Stimulated activated naive CD8-positive, alpha-beta T cell treated with anti-CD3 and anti-CD28 coated beads, Interleukin-15, Interleukin-2, amounts not matched to agents 100 ng/mL and 50 ng/mL, for 24 hours (primary cell): ENCODE data around the gene NFE2L2.
A peak's percentile ranks its signal among the peaks of the same experiment; 100 is the strongest.
"Not testable (repeated sequence)": the region's sequence is repeated elsewhere in the genome, so short reads cannot be mapped to it uniquely, and the experiment has no call there.

Experiments
- H3K27ac Mint-ChIP-seq: one replicate; pipeline ENCODE4 v1.8.0; 2021; ENCODE audit warnings: mild to moderate bottlenecking, mixed read lengths
- H3K27me3 Mint-ChIP-seq: one replicate; pipeline ENCODE4 v1.8.0; 2021; ENCODE audit warnings: mixed read lengths
- H3K36me3 Mint-ChIP-seq: one replicate; pipeline ENCODE4 v1.8.0; 2021; ENCODE audit warnings: low read depth, mixed read lengths
- H3K4me1 Mint-ChIP-seq: one replicate; pipeline ENCODE4 v1.8.0; 2021; ENCODE audit warnings: low read depth, mixed read lengths
- H3K4me3 Mint-ChIP-seq: one replicate; pipeline ENCODE4 v1.8.0; 2021; ENCODE audit warnings: mild to moderate bottlenecking, mixed read lengths
- H3K9me3 Mint-ChIP-seq: one replicate; pipeline ENCODE4 v1.8.0; 2021; ENCODE audit warnings: mixed read lengths

NFE2L2 gene

DNA sequence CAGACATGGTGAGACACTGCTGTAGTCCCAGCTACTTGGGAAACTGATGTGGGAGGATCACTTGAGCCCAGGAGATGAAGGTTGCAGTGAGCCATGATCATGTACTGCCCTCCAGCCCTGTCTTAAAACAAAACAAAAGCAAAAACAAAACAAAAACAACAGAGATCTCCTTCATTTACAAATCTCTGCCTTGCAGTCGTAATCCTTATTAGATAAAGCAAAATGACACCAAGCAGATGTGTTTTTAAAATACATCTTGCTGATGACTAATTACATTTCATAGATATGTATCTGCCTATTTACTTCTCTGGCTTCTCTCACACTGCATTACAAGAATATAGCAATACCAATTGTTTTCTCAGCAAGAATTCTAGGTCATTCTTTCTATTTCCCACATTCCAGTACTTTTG lies 22.8 kb downstream of the NFE2L2 start:
- H3K9me3 Mint-ChIP-seq, result no peaks in the 10 kb centered on the region
- H3K4me1 Mint-ChIP-seq, result peaks cover 91% of the 10 kb centered on the region
- H3K4me3 Mint-ChIP-seq, result no peak overlapping the region
- H3K27ac Mint-ChIP-seq, result peak overlapping the region; percentile 39
- H3K36me3 Mint-ChIP-seq, result peaks cover 41% of the 10 kb centered on the region
- H3K27me3 Mint-ChIP-seq, result no peaks in the 10 kb centered on the region

DNA sequence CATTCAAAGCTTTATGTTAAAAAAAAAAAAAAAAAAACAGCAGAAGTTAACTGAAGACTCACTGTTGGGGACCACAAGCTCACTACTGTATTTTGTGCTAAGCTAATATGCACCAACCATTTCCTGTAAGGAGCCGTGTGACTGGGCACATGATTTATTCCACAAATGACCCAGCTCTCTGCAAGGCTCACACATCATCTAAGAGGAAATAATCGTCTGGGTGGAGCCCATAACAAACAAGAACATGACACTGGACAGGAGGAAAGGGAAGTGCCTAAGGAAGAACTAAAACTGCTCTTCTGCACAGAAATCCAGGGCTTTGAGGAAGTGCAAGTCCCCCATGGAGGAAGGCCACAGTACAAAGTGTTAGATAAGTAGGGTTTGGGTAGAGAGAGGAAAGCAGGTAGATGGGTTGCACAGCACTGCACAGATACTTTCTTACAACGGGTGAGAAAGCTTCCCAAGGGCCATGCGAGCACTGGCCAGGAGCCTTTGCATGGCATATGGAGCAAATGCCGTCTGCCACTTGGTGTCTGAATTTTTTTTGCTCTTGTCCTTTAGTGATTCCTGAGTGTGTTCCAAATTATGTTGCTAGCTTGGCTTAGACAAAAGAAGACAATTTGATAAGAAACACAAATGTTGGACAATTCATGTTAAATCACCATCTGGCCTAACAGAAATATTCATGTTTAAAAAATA lies 24.4 kb downstream of the NFE2L2 start:
- no peaks in the 10 kb centered on the region for H3K27me3 Mint-ChIP-seq
- H3K4me3 Mint-ChIP-seq, result peak overlapping the region; percentile 17
- H3K9me3 Mint-ChIP-seq, result no peaks in the 10 kb centered on the region
- H3K27ac Mint-ChIP-seq, result peak overlapping the region; percentile 87
- peaks cover 85% of the 10 kb centered on the region for H3K4me1 Mint-ChIP-seq
- peaks cover 43% of the 10 kb centered on the region for H3K36me3 Mint-ChIP-seq

DNA sequence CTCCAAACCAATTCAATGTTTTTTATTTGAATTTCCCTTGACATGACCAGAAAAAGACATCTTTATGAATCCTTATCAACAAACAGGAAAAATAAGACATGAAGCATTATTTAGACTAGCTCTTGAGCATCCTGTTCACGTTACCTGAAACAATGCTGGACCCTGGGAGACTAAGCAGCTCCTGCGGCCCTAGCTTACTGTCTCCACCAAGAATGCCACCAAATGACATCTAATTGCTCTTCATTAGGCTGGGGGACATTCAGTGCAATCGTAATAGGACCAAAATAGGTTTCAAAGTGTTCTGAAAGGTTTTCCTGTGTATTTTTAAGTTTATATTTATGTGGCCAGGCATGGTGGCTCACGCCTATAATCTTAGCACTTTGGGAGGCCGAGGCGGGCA lies 25.5 kb downstream of the NFE2L2 start:
- Mint-ChIP-seq H3K9me3 (no peaks in the 10 kb centered on the region), H3K4me1 (peaks cover 82% of the 10 kb centered on the region), H3K4me3 (no peak overlapping the region), H3K36me3 (peaks cover 44% of the 10 kb centered on the region), H3K27ac (peak overlapping the region; percentile 51), H3K27me3 (no peaks in the 10 kb centered on the region)

DNA sequence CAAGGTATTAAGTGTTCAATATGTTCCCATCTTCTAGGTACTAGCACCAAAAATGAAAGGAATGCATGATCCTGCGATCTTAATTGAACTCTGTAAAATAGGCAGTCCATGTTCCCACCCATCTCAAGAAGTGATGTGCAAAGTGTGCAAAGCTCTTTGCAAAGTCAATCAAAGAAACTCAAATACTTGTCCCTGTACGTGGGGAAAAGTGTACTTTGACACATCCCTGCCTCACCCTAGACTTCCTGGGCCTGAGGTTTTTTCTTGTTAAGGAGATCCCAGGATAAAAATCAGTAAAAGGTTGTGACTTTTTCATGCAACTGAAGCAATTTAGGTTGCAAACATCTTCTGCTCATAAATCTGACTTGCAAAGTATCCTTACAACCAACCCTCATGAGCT lies 26.6 kb downstream of the NFE2L2 start:
- Mint-ChIP-seq H3K27me3 (no peaks in the 10 kb centered on the region), H3K27ac (peak overlapping the region; percentile 26), H3K4me1 (peaks cover 76% of the 10 kb centered on the region), H3K36me3 (peaks cover 53% of the 10 kb centered on the region), H3K9me3 (no peaks in the 10 kb centered on the region), H3K4me3 (no peak overlapping the region)

DNA sequence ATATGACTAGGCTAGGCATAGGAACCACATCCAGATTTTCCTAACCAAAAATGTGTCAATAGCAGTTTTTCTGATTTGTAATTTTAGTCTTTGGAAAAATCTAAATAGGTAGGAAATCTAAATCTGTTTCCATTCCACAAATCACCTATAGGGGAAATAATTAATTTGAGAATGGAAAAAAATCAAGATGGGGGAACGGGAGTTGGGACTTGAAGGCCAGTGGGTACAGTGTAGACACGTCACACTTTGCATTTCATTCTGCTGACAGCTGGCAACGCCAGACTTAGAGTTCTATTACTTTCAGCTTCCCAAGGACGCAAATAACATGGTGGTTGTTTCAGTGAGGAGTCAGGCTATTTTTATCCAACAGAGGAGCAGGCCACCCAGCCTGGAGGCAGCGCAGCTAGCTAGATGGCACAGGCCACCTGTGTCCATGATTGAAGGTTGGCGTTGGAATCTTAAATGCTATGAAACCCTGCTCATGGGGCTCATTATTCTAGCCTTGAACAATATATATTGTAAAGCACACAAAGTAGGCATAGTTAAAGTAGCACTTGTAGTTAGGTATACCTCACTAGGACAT lies 28.6 kb downstream of the NFE2L2 start:
- Mint-ChIP-seq H3K9me3 (no peaks in the 10 kb centered on the region), H3K36me3 (peaks cover 68% of the 10 kb centered on the region), H3K4me3 (no peak overlapping the region), H3K27me3 (no peaks in the 10 kb centered on the region), H3K4me1 (peaks cover 67% of the 10 kb centered on the region), H3K27ac (peak overlapping the region; percentile 41)

DNA sequence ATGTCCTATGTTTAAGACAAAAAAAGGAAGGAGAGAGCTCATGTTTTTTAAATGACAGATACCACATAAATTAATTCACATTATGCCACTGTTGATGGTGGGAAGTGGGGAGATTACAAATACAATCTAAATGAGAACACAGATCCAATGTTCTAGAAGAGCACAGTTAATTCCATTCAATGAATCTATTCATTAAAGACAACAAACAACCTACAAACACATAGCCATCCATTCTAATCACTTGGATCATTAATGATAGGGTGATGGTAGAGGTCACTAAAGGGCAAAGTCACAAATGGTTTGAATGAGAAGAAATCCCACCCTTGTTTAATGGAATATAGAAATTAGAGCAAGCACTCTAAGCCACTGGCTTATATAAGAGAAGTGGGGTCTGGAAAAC lies 30.3 kb downstream of the NFE2L2 start:
- Mint-ChIP-seq H3K27me3 (no peaks in the 10 kb centered on the region), H3K9me3 (no peaks in the 10 kb centered on the region), H3K36me3 (peaks cover 72% of the 10 kb centered on the region), H3K4me1 (peaks cover 64% of the 10 kb centered on the region), H3K27ac (peak overlapping the region; percentile 49), H3K4me3 (no peak overlapping the region)

DNA sequence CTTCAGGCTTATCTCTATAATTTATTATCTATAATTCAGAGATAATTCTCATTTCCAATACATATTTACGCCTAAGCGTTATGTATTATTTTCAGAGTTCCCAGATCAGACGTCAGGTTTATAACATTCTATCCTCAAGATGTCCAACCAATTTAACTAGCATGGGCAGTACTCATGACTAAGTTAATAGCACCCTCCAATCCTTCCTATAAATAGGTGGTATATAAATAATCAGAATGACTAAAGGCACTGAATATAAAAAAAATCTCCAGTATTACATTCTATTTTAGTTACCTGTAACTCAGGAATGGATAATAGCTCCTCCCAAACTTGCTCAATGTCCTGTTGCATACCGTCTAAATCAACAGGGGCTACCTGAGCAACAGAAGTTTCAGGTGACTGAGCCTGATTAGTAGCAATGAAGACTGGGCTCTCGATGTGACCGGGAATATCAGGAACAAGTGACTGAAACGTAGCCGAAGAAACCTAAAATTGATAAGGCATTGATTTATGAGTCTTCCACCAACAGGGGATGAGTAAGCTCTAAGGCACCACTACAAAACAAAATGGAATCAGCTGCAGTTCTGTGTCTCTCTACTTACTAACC lies 32.3 kb downstream of the NFE2L2 start:
- H3K36me3 Mint-ChIP-seq, result peaks cover 72% of the 10 kb centered on the region
- no peaks in the 10 kb centered on the region for H3K9me3 Mint-ChIP-seq
- no peak overlapping the region for H3K27ac Mint-ChIP-seq
- no peak overlapping the region for H3K4me3 Mint-ChIP-seq
- H3K4me1 Mint-ChIP-seq, result peaks cover 52% of the 10 kb centered on the region
- no peaks in the 10 kb centered on the region for H3K27me3 Mint-ChIP-seq

DNA sequence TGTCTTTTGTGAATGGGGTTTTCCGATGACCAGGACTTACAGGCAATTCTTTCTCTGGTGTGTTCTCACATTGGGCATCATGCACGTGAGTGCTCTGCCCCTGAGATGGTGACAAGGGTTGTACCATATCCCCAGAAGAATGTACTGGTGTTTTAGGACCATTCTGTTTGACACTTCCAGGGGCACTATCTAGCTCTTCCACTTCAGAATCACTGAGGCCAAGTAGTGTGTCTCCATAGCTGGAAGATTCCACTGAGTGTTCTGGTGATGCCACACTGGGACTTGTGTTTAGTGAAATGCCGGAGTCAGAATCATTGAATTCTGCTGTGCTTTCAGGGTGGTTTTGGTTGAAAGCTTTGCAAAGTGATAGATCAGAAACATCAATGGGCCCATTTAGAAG lies 33.3 kb downstream of the NFE2L2 start:
- Mint-ChIP-seq H3K4me1 (peaks cover 52% of the 10 kb centered on the region), H3K27me3 (no peaks in the 10 kb centered on the region), H3K27ac (peak overlapping the region; percentile 72), H3K9me3 (no peaks in the 10 kb centered on the region), H3K36me3 (peaks cover 76% of the 10 kb centered on the region), H3K4me3 (no peak overlapping the region)

DNA sequence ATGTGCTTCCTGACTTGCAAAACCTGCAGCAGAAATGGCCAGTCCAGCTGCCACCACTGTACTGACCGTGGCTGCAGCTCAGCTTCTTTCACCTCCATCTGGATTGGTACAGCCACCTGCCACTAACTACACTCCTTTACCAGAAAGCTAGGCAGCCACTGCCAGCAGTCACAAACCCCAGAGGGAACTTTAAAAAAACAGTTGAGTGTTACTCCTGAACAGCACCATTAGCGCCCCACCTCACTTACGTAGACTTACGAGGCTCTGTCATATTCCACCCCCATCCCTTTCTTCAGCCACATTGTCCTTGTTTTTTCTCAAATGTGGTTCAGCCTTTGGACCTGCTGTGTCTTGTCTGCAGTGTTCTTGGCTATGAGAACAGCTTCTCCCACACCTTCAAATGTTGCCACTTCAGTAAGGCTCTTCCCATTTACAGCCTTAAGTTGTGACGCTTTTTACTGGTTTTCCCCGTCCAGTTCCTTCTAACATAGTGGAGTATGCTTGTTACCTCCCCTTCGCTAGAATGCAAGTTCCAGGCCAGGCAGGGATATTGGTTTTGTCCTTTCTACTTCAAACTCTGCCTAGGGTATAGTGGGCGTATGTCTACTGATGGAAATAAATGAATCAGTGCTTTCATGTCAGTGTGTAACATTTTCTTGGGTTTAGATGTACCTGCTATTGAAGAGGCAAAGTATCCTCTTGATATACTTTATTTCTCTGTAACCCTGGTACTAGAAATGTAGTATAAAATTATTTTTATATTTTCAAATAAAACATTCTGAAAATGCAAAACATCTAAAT lies 34.9 kb downstream of the NFE2L2 start:
- Mint-ChIP-seq H3K36me3 (peaks cover 65% of the 10 kb centered on the region), H3K9me3 (no peaks in the 10 kb centered on the region), H3K27ac (peak overlapping the region; percentile 85), H3K4me1 (peaks cover 43% of the 10 kb centered on the region), H3K27me3 (no peaks in the 10 kb centered on the region), H3K4me3 (no peak overlapping the region)

DNA sequence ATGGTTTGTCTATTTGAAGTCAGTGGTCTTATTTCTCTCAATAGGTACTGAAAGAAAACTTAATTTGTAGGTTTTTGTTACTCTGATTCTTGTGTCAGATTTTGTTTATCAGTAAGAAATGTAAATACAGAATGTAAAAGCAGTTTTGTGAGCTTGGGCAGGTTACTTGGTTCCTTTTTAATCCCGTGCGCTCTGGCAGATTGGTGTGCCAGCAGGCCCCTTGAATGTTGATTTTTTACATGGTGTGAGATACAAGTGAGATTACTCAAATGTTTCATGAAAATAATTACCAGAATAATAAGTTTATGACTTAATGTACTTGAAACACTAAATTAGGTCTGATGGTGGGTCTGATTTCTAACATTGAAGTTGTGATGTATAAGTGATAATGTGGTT lies 38.6 kb downstream of the NFE2L2 start:
- H3K4me3 Mint-ChIP-seq, result no peak overlapping the region

DNA sequence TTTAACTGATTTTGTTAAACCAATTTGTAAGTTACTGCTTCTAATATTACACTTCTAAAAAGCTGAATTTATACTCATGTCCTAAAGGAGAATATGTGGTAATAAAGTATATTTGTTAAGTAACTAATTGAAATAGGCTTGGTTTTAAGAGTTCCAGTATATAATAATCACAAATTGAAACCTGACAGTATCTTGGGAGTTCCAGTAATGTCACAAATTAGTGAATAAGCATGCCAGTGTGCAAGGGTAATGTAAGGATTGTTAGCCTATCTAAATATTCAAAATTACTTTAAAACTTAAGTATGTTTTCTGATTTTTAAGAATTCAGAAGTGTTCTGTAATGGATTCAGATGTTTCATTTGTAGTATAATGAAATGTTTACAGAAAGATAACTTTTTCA lies 41.1 kb downstream of the NFE2L2 start:
- H3K27me3 Mint-ChIP-seq, H3K9me3 Mint-ChIP-seq, H3K4me3 Mint-ChIP-seq, H3K27ac Mint-ChIP-seq: not testable (repeated sequence)
- H3K4me1 Mint-ChIP-seq, result peaks cover 29% of the 10 kb centered on the region
- peaks cover 64% of the 10 kb centered on the region for H3K36me3 Mint-ChIP-seq

More for the DNA sequence above, 38.6 kb downstream of the NFE2L2 start:
- H3K9me3 Mint-ChIP-seq, result no peaks in the 10 kb centered on the region
- peak overlapping the region; percentile 49 for H3K27ac Mint-ChIP-seq
- H3K4me1 Mint-ChIP-seq, result peaks cover 30% of the 10 kb centered on the region
- no peaks in the 10 kb centered on the region for H3K27me3 Mint-ChIP-seq
- peaks cover 61% of the 10 kb centered on the region for H3K36me3 Mint-ChIP-seq

DNA sequence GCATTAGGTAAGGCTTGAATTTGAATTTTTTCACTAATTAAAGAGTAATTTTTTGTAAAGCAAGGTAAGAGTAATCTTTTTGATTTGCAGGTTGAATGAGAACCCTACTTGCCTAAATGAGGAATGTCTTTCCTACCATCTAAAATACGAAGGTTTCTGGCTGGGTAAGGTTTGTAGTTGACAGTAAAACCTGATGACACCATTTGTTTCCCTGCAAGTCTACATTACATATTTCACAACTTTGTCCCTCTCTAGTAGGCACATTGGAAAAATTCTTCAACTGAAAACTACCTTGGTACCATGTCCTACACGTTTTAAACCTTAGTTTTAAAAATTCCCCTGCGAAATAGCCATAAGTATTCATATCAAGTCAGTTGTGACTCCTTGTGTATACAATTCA lies 42.6 kb downstream of the NFE2L2 start:
- Mint-ChIP-seq H3K9me3 (no peaks in the 10 kb centered on the region), H3K4me1 (peaks cover 39% of the 10 kb centered on the region), H3K4me3 (no peak overlapping the region), H3K27me3 (no peaks in the 10 kb centered on the region), H3K36me3 (peaks cover 68% of the 10 kb centered on the region), H3K27ac (peak overlapping the region; percentile 59)

DNA sequence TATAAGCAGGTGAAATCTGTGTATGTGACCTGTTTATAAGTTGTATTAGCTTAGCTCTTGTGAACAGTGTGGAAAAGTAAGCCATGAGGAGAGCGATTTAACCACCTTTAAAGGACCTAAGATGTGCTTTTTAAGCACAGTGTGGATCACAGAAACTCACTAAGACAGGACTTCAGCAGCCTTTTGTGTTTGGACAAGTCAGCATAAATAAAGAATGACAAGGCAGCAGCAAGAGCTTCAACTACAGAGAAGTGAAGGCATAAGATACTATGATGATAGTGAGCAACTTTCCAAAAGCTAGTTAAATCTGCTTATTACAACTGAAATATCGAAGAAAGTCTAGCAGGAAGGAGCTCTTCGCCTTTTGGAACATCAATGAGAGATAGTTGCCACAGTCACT lies 43.0 kb downstream of the NFE2L2 start:
- Mint-ChIP-seq H3K36me3 (peaks cover 71% of the 10 kb centered on the region), H3K9me3 (no peaks in the 10 kb centered on the region), H3K4me1 (peaks cover 43% of the 10 kb centered on the region), H3K4me3 (no peak overlapping the region), H3K27ac (peak overlapping the region; percentile 59), H3K27me3 (no peaks in the 10 kb centered on the region)

DNA sequence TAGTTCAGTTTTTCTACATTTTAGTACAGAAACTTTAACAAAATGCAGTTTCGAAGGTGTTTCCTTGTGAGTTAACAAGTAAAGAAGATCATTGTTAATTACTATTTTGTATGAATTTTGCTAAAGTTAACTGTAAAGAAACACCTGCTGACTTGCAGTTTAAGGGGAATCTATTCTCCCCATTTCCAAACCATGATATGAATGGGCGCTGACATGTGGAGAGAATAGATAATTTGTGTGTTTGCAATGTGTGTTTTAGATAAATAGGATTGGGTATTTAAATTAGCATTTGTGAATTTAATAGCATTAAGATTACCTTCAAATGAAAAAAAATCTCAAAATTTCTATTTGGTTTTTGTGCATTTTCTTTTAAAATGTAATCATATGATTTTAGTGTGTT lies 44.7 kb downstream of the NFE2L2 start:
- peaks cover 89% of the 10 kb centered on the region for H3K36me3 Mint-ChIP-seq
- H3K9me3 Mint-ChIP-seq, H3K27ac Mint-ChIP-seq, H3K4me3 Mint-ChIP-seq, H3K27me3 Mint-ChIP-seq: not testable (repeated sequence)
- peaks cover 60% of the 10 kb centered on the region for H3K4me1 Mint-ChIP-seq

DNA sequence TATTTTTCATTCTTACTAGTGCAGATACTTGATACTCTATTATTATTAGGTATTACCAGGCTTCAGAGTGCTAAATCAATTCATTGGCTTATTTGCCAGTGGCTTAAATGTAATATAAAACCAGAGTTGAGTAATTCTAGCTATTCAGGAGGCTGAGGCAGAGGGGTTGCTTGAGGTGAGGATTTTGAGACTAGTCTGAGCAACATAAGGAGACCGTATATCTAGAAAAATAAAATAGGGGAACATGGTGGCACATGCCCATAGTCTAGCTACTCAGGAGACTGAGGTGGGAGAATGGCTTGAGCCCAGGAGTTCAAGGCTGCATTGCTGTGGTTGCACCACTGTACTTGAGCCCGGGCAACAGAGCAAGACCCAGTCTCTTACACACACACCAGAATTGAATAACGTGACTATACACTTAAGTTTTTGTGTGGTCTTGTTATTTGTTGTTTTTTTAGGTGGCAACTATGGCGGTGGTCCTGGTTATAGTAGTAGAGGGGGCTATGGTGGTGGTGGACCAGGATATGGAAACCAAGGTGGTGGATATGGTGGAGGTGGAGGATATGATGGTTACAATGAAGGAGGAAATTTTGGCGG lies 47.2 kb downstream of the NFE2L2 start:
- Mint-ChIP-seq H3K4me3 (peak overlapping the region; percentile 62), H3K36me3 (peaks cover 88% of the 10 kb centered on the region), H3K9me3 (no peaks in the 10 kb centered on the region), H3K27me3 (no peaks in the 10 kb centered on the region), H3K27ac (peak overlapping the region; percentile 72), H3K4me1 (peaks cover 72% of the 10 kb centered on the region)
